Natural killer cell (primary cell): ENCODE measurements around the gene UBXN1. TPM values are rescaled to one million over a fixed set of nuclear protein-coding genes. Genes with fewer than 3 reads are reported as not detected.

Experiments used
- ATAC-seq, 3 donors: fragments of 150-1000 bp in 2 of 3; fragments of 200-7000 bp in 1 of 3; cut with Tn5 transposase; 1 replicate in 1 of 3; 2 replicates in 2 of 3; pipeline ENCODE4 v1.10.0; 2021; ENCODE audit warnings: mild to moderate bottlenecking in 2 of 3, moderate library complexity in 2 of 3
- DNase-seq, 2 donors: peaks; one replicate each; pipeline versions ENCODE4 v3.0.0 to v3.0.0-alpha.2; 2013 to 2021; ENCODE audit warnings: mixed read lengths in 1 of 2
- H3K27ac ChIP-seq: one replicate; pipeline ENCODE4 v1.5.1; 2013; ENCODE audit warnings: mild to moderate bottlenecking, low read length
- H3K27me3 ChIP-seq: one replicate; pipeline ENCODE4 v1.6.1; 2013; ENCODE audit warnings: low read length; ENCODE audit not compliant: control insufficient read depth, insufficient read depth
- H3K36me3 ChIP-seq: one replicate; pipeline ENCODE4 v1.6.1; 2013; ENCODE audit warnings: low read length; ENCODE audit not compliant: control insufficient read depth, insufficient read depth
- H3K4me1 ChIP-seq: one replicate; pipeline ENCODE4 v1.6.1; 2013; ENCODE audit warnings: low read length; ENCODE audit not compliant: control insufficient read depth, insufficient read depth
- H3K4me3 ChIP-seq: one replicate; pipeline ENCODE4 v1.5.1; 2013; ENCODE audit warnings: low read length
- H3K9me3 ChIP-seq: one replicate; pipeline ENCODE4 v1.6.1; 2013; ENCODE audit warnings: low read length; ENCODE audit not compliant: control insufficient read depth, insufficient read depth
- H3K27ac Mint-ChIP-seq, 2 donors: one replicate each; pipeline ENCODE4 v1.8.0; 2022; ENCODE audit warnings: mild to moderate bottlenecking in 2 of 2, mixed read lengths in 2 of 2, moderate library complexity in 1 of 2
- H3K27me3 Mint-ChIP-seq, 2 donors: one replicate each; pipeline ENCODE4 v1.8.0; 2022; ENCODE audit warnings: low read depth in 2 of 2, mixed read lengths in 2 of 2
- H3K36me3 Mint-ChIP-seq: one replicate; pipeline ENCODE4 v1.8.0; 2022; ENCODE audit warnings: mixed read lengths
- H3K4me1 Mint-ChIP-seq, 2 donors: one replicate each; pipeline ENCODE4 v1.8.0; 2022; ENCODE audit warnings: mixed read lengths in 2 of 2
- H3K4me3 Mint-ChIP-seq: one replicate; pipeline ENCODE4 v1.8.0; 2022; ENCODE audit warnings: mild to moderate bottlenecking, moderate library complexity, mixed read lengths
- H3K9me3 Mint-ChIP-seq, 2 donors: one replicate each; pipeline ENCODE4 v1.8.0; 2022; ENCODE audit warnings: mixed read lengths in 2 of 2
- WGBS: methylation state at CpG from one replicate; pipeline ENCODE4 v1.1.7; 2013; ENCODE audit warnings: missing lambda C conversion rate; ENCODE audit not compliant: insufficient coverage; 5-methylcytosine and 5-hydroxymethylcytosine counted together
- intact Hi-C: fragments of 100-400 bp; cut with micrococcal nuclease; formaldehyde crosslinking; loops from one replicate; pipeline ENCODE4 v1.14.2; 2022
- total RNA-seq, 4 donors: library from RNA; stranded (reverse); fragments of 120-200 nt in 1 of 4; gene quantifications; one replicate each; pipeline versions ENCODE4 v1.2.3 to v1.2.4, GENCODE V29; 2013 to 2022
- TF ChIP-seq, protein P1 (sequence below): fragments of 200-600 bp; IDR thresholded peaks from one replicate; pipeline ENCODE4 v1.8.0; 2022; ENCODE audit warnings: antibody characterized with exemption

Gene UBXN1
- total RNA-seq, 3 donors from 2014 or later (not counting 1 experiment from before 2014, with no cell fraction given): 179 to 238 (median 238) TPM

DNA sequence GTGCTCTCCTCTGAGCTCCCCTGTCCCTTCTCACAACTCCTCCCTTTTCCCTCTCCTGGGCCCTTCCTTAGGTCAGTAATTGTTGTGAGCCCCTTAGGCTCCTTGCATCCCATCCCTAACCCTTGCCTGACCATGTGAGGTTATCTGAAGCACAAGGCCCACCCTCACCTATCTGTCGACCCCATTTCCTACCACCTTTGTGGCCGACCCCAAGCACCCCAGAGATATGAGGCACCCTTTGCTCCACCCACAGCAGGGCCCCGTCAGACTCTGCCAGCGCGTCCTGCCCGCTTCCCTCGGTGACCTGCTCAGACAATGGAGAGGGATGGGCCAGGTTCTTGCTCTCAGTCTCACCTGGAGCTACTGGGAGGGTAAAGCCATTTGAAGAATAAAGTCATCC lies 29.9 kb upstream of the UBXN1 start:
- intact Hi-C loops: loop anchor here (1.0 to 5.0 kb wide), 6 partner anchors 19 to 136 kb away; partner anchors contain the start of genes EEF1G, EML3, HNRNPUL2 and LBHD1

DNA sequence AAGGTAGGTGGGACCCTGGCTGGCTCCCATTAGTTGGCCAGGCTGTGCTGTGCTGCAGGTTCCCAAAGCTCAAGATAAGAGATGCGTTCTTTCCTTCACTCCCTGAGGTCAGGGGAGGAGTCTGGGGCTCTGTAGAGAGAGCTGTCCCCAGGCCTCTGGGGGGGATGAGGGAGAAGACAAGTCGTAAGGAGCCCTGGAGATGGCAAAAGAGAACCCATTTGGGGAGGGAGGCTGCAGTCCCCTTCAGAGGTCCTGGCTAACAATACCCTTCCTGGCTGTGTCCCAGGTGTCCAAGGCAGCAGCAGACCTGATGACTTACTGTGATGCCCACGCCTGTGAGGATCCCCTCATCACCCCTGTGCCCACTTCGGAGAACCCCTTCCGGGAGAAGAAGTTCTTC lies 29.5 kb upstream of the UBXN1 start:
- ATAC-seq (no peak), DNase-seq (no peak)
- Histone ChIP-seq H3K27me3 (no peaks in the 10 kb centered on the region), H3K36me3 (peaks cover 12% of the 10 kb centered on the region), H3K4me1 (peaks cover 50% of the 10 kb centered on the region), H3K9me3 (no peaks in the 10 kb centered on the region), H3K4me3 (peak overlapping the region; percentile 72), H3K27ac (peak overlapping the region; percentile 95)
- H3K4me1 Mint-ChIP-seq: peaks cover 36 to 47% of the 10 kb centered on the region in 2 donors
- TF ChIP-seq, protein P1, sequence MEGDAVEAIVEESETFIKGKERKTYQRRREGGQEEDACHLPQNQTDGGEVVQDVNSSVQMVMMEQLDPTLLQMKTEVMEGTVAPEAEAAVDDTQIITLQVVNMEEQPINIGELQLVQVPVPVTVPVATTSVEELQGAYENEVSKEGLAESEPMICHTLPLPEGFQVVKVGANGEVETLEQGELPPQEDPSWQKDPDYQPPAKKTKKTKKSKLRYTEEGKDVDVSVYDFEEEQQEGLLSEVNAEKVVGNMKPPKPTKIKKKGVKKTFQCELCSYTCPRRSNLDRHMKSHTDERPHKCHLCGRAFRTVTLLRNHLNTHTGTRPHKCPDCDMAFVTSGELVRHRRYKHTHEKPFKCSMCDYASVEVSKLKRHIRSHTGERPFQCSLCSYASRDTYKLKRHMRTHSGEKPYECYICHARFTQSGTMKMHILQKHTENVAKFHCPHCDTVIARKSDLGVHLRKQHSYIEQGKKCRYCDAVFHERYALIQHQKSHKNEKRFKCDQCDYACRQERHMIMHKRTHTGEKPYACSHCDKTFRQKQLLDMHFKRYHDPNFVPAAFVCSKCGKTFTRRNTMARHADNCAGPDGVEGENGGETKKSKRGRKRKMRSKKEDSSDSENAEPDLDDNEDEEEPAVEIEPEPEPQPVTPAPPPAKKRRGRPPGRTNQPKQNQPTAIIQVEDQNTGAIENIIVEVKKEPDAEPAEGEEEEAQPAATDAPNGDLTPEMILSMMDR: no peak
- intact Hi-C loops: loop anchor here (5.0 kb wide), 4 partner anchors 36 to 136 kb away; partner anchors contain the start of genes EEF1G, EML3, LBHD1 and ROM1
- no peaks in the 10 kb centered on the region for H3K27me3 Mint-ChIP-seq
- peak overlapping the region; percentile 97 for H3K4me3 Mint-ChIP-seq
- no peaks in the 10 kb centered on the region for H3K9me3 Mint-ChIP-seq
- 78% methylated on average over 5 of the region's 5 CpGs for WGBS
- no peaks in the 10 kb centered on the region for H3K36me3 Mint-ChIP-seq
- H3K27ac Mint-ChIP-seq: peak overlapping the region; percentile 98 to 99

More for the DNA sequence above, 29.9 kb upstream of the UBXN1 start:
- Histone ChIP-seq H3K27me3 (no peaks in the 10 kb centered on the region), H3K9me3 (no peaks in the 10 kb centered on the region), H3K27ac (peak overlapping the region; percentile 95), H3K36me3 (peaks cover 16% of the 10 kb centered on the region), H3K4me1 (peaks cover 50% of the 10 kb centered on the region), H3K4me3 (peak overlapping the region; percentile 72)
- no peaks in the 10 kb centered on the region for H3K27me3 Mint-ChIP-seq
- H3K36me3 Mint-ChIP-seq: no peaks in the 10 kb centered on the region
- H3K4me3 Mint-ChIP-seq: peak overlapping the region; percentile 97
- 0% methylated on average over 7 of the region's 7 CpGs for WGBS
- H3K27ac Mint-ChIP-seq: peak overlapping the region; percentile 98 to 99
- no peaks in the 10 kb centered on the region for H3K9me3 Mint-ChIP-seq
- DNase-seq: peak; percentile 33 to 69
- ATAC-seq: no peak
- TF ChIP-seq, protein P1: no peak
- peaks cover 36 to 50% of the 10 kb centered on the region in 2 donors for H3K4me1 Mint-ChIP-seq

DNA sequence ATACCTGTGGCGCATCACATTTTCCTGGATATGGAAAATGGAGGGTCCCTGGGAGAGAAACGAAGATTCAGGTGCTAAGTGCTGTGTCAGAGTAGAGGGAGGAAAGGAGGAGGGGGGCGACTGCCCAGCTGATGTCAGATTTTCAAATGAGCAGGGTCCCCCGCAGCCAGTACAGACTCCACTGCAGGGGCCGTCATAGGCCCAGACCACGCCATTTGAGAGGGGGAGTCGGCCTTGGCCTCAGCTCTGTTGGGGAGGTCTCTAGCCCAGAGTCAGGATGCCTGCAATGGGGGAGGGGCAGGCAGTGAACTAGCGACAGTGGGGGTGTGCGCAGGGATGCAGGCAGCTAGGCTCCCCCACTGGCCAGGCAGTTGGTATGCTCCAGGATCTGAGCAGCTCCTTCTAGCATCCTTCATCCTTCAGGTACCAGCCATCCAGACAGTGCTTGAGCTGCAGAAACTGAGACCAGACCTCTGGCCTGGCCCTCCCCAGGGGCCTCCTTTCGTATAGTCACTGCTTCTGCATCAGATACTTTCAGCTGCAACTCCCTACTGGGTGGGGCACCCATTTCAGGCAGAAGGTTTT lies 28.5 kb upstream of the UBXN1 start, which contains the start of the genes BSCL2 and GNG3:
TSS of gene BSCL2 (minus strand) at position 148 of the 585 bp plus-strand sequence. CDS start 229 bp downstream, outside the sequence.
TSS of gene GNG3 (plus strand) at position 400 of the 585 bp plus-strand sequence. CDS start 620 bp downstream, outside the sequence.
- Mint-ChIP-seq H3K27me3 (no peaks in the 10 kb centered on the region), H3K36me3 (no peaks in the 10 kb centered on the region), H3K4me3 (peak within 1 kb of the TSS; percentile 97), H3K27ac (peak within 1 kb of the TSS; percentile 98 to 99), H3K4me1 (peaks cover 36 to 41% of the 10 kb centered on the region in 2 donors), H3K9me3 (no peaks in the 10 kb centered on the region)
- Histone ChIP-seq H3K9me3 (no peaks in the 10 kb centered on the region), H3K36me3 (peaks cover 6% of the 10 kb centered on the region), H3K4me3 (peak within 1 kb of the TSS; percentile 70), H3K4me1 (peaks cover 50% of the 10 kb centered on the region), H3K27me3 (no peaks in the 10 kb centered on the region), H3K27ac (peak within 1 kb of the TSS; percentile 95)
- TF ChIP-seq, protein P1: no peak
- 96% methylated on average over 9 of the region's 10 CpGs for WGBS
- ATAC-seq (no peak), DNase-seq (no peak)
- intact Hi-C loops: loop anchor here (2.0 to 5.0 kb wide), 5 partner anchors 35 to 135 kb away; partner anchors contain the start of genes EEF1G, EML3, LBHD1 and ROM1
